ENCODE measurements around the gene DLGAP5. TPM values are rescaled to one million over a fixed set of nuclear protein-coding genes. Genes with fewer than 3 reads are reported as not detected.

The DLGAP5 gene
- polyA plus RNA-seq, 1 experiment = 8.9 TPM

DNA sequence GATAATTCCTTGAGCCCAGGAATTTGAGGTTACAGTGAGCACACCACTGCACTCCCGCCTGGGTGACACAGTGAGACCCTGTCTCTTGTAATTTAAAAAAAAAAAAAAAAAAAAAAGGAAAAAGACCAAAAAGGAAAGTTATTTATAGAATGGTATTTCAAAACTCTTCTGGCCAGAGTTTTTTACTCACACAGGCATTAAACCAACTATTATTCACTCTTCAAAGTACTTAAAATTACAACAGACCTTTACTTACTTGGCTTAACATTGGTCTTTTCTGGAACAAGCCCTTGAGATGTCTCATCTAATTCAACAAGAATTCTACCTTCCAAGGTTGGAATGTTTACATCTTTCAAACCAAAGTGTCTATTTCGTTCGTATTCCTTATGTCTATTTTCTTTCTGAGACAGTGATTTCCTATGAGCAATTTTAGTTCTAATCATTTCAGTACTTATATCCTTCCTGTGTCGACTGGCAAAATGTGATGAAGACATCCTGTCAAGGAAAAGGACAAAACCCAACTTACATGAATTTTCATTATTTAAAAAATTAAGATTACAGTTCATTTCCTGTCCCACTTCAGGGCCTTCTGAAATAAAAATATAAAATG is 2.6 kb downstream of the DLGAP5 start:
- Histone ChIP-seq H3K27me3 (ENCODE audit: control insufficient read depth, insufficient read depth, low read length) (no peaks in the 10 kb centered on the region), H3K36me3 (ENCODE audit: control insufficient read depth, insufficient read depth, low read length) (no peaks in the 10 kb centered on the region), H3K4me3 (ENCODE audit: low read depth, low read length) (no peak overlapping the region)
- ChIA-PET POLR2A (no interaction called here), CTCF (no interaction called here)
- no peak for DNase-seq (ENCODE audit: low read depth)
- TF ChIP-seq, protein P1, sequence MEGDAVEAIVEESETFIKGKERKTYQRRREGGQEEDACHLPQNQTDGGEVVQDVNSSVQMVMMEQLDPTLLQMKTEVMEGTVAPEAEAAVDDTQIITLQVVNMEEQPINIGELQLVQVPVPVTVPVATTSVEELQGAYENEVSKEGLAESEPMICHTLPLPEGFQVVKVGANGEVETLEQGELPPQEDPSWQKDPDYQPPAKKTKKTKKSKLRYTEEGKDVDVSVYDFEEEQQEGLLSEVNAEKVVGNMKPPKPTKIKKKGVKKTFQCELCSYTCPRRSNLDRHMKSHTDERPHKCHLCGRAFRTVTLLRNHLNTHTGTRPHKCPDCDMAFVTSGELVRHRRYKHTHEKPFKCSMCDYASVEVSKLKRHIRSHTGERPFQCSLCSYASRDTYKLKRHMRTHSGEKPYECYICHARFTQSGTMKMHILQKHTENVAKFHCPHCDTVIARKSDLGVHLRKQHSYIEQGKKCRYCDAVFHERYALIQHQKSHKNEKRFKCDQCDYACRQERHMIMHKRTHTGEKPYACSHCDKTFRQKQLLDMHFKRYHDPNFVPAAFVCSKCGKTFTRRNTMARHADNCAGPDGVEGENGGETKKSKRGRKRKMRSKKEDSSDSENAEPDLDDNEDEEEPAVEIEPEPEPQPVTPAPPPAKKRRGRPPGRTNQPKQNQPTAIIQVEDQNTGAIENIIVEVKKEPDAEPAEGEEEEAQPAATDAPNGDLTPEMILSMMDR (IDR thresholded peaks at IDR 0.05; ENCODE audit: insufficient read depth, low read depth, low read length) = no peak

DNA sequence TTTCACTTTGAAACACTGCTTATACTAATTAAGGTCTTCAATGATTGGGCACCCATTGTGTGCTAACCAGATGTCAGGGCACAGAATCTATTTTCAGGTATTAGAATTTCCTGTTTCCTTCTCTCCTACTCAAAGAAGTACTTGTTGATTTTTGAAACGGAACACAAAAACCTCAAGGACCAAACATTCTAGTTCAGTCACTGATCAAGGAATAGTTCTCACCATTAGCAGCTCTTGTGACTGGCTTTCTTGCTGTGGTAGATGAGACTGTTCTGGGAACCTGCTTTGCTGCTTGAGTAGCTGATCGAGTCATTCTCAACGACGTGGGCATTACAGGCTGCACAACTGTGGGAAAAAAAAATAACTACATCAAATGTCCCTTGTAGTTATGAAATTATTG is 11.0 kb downstream of the DLGAP5 start:
- no peak for DNase-seq (ENCODE audit: low read depth)
- TF ChIP-seq, protein P1 (IDR thresholded peaks at IDR 0.05; ENCODE audit: insufficient read depth, low read depth, low read length) = no peak
- Histone ChIP-seq H3K4me3 (ENCODE audit: low read depth, low read length) (no peak overlapping the region), H3K36me3 (ENCODE audit: control insufficient read depth, insufficient read depth, low read length) (no peaks in the 10 kb centered on the region), H3K27me3 (ENCODE audit: control insufficient read depth, insufficient read depth, low read length) (no peaks in the 10 kb centered on the region)
- ChIA-PET CTCF (interaction anchor here (0.7 to 1.0 kb wide), 2 partner anchors 19 to 91 kb away, joined by 3 read pairs; no protein-coding TSS in a partner anchor), POLR2A (no interaction called here)

DNA sequence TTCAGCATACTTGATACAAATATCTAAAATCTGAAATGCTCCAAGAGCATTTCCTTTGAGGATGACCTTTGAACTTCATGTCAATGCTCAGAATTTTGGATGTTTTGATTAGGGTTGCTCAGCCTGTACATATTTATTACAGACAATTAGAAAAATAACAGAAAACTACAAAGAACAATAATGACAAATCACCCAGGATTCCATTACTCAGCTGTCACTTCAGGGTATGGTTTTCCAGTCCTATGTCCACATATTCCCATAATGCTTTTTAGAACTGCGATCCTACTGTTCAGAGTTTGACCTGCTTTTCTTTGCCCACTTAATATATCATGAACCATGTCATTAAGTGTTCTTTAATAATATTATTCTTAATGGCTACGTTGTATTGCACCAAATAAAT is 11.4 kb downstream of the DLGAP5 start:
- CTCF ChIA-PET = interaction anchor here (1.0 kb wide), 1 partner anchor 90 kb away, joined by 3 read pairs; no protein-coding TSS in a partner anchor

DNA sequence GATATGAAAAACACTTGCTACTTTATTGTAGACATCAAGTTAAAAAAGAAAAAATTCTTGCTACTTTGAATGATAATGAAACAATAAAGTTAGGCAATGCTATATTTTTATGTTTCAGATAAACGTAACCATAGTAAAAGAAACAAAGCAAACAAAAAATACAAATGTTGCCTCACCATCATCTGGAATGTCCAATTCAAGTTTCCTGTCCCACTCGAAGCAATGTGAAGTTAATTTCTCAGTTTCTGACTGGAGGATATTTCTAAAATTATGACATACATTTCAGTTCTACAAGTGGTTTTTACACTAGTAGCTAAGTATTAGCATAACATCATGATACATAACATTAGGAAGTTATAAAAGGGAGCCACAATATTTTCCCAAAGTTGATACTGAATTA is 20.9 kb downstream of the DLGAP5 start:
- Histone ChIP-seq H3K4me3 (ENCODE audit: low read depth, low read length) (no peak overlapping the region), H3K36me3 (ENCODE audit: control insufficient read depth, insufficient read depth, low read length) (no peaks in the 10 kb centered on the region), H3K27me3 (ENCODE audit: control insufficient read depth, insufficient read depth, low read length) (no peaks in the 10 kb centered on the region)
- ChIA-PET CTCF (interaction anchor here (0.9 to 1.5 kb wide), 4 partner anchors 9 to 80 kb away, joined by 3 to 5 read pairs (median 3); no protein-coding TSS in a partner anchor), POLR2A (no interaction called here)
- DNase-seq (ENCODE audit: low read depth) = no peak
- TF ChIP-seq, protein P1 (IDR thresholded peaks at IDR 0.05; ENCODE audit: insufficient read depth, low read depth, low read length) = no peak

More for the DNA sequence above, 11.4 kb downstream of the DLGAP5 start:
- H3K36me3 ChIP-seq (ENCODE audit: control insufficient read depth, insufficient read depth, low read length) = no peaks in the 10 kb centered on the region
- no peaks in the 10 kb centered on the region for H3K27me3 ChIP-seq (ENCODE audit: control insufficient read depth, insufficient read depth, low read length)
- TF ChIP-seq, protein P1 (IDR thresholded peaks at IDR 0.05; ENCODE audit: insufficient read depth, low read depth, low read length) = no peak
- H3K4me3 ChIP-seq (ENCODE audit: low read depth, low read length) = no peak overlapping the region
- POLR2A ChIA-PET = no interaction called here
- no peak for DNase-seq (ENCODE audit: low read depth)

DNA sequence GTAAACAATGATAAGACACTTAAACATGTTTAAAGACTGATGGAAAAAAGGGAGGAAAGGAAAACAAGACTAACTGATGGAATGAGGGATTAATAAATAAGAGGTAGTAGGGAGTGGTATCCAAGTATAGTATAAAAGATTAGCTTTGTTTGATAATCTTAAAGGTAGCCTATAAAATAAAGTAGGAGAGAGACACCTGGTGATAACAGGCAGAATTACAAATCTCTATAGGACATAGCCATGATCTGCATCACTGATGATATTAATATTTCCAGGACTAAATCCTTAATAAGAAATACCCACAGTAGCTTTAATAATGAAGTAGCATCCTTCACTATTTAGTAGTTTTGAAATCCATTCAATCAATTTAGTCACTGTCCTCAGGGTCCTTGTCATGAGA is 30.4 kb downstream of the DLGAP5 start:
- no peaks in the 10 kb centered on the region for H3K27me3 ChIP-seq (ENCODE audit: control insufficient read depth, insufficient read depth, low read length)
- CTCF ChIA-PET = interaction anchor here (0.6 to 6.2 kb wide), 21 partner anchors 10 to 605 kb away, joined by 3 to 69 read pairs (median 5); partner anchors contain the start of genes MAPK1IP1L, SOCS4 and WDHD1
- H3K4me3 ChIP-seq (ENCODE audit: low read depth, low read length) = no peak overlapping the region
- TF ChIP-seq, protein P1 (IDR thresholded peaks at IDR 0.05; ENCODE audit: insufficient read depth, low read depth, low read length) = peak; percentile 52
- DNase-seq (ENCODE audit: low read depth) = no peak
- no peaks in the 10 kb centered on the region for H3K36me3 ChIP-seq (ENCODE audit: control insufficient read depth, insufficient read depth, low read length)
- POLR2A ChIA-PET = no interaction called here

All from BJ (cell line).